A673 (cell line): ENCODE results near the gene MAGEF1. TPM values are rescaled to one million over a fixed set of nuclear protein-coding genes. Genes with fewer than 3 reads are reported as not detected.
A peak's percentile ranks its signal among the peaks of the same experiment; 100 is the strongest.

ENCODE experiments used
- BruUV-seq: library from RNA; stranded (reverse); fragments of 400-500 nt; replicated peaks from 2 replicates; lab custom pipeline; 2021; lab: Mats Ljungman, UMichigan
- CTCF ChIA-PET: fragments of 300-600 bp; sonication (Branson Sonifier 250); formaldehyde crosslinking; loops from one replicate; lab custom pipeline; 2022; ENCODE audit warnings: antibody characterized with exemption; lab: Charles Lee
- POLR2A ChIA-PET: fragments of 300-600 bp; sonication (Branson Sonifier 250); formaldehyde crosslinking; loops from one replicate; lab custom pipeline; 2022; ENCODE audit warnings: antibody characterized with exemption; ENCODE audit not compliant: low non-redundant PET; lab: Charles Lee
- DNase-seq: peaks from one replicate; pipeline ENCODE4 v3.0.0-alpha.2; 2015; ENCODE audit warnings: low spot score
- H3K27ac ChIP-seq: fragments of 200-600 bp; sonication (generic); 2 replicates; pipeline ENCODE4 v1.5.1; 2016; ENCODE audit warnings: mixed run types, low read depth, mild to moderate bottlenecking, mixed read lengths, antibody characterized with exemption, low read length; ENCODE audit not compliant: poor library complexity, severe bottlenecking
- H3K27me3 ChIP-seq: fragments of 200-600 bp; sonication (generic); replicated peaks from 2 replicates; pipeline ENCODE4 v1.6.1; 2017; ENCODE audit warnings: mixed run types, low read depth, mild to moderate bottlenecking, mixed read lengths, antibody characterized with exemption, low read length; ENCODE audit not compliant: insufficient read depth, poor library complexity
- H3K36me3 ChIP-seq: fragments of 200-600 bp; sonication (generic); 2 replicates; pipeline ENCODE4 v1.6.1; 2016; ENCODE audit warnings: mixed run types, mild to moderate bottlenecking, mixed read lengths, antibody characterized with exemption, low read length; ENCODE audit not compliant: insufficient read depth, poor library complexity, severe bottlenecking
- H3K4me1 ChIP-seq: fragments of 200-600 bp; sonication (generic); 2 replicates; pipeline ENCODE4 v1.6.1; 2017; ENCODE audit warnings: mixed run types, mild to moderate bottlenecking, mixed read lengths, antibody characterized with exemption, low read length; ENCODE audit not compliant: insufficient read depth, poor library complexity, severe bottlenecking
- H3K4me3 ChIP-seq: fragments of 200-600 bp; sonication (generic); 2 replicates; pipeline ENCODE4 v1.5.1; 2016; ENCODE audit warnings: low read depth, mixed run types, mild to moderate bottlenecking, mixed read lengths, low read length; ENCODE audit not compliant: poor library complexity, severe bottlenecking
- H3K9me3 ChIP-seq: fragments of 200-600 bp; sonication (generic); 2 replicates; pipeline ENCODE4 v1.6.1; 2016; ENCODE audit warnings: mixed run types, low read depth, mild to moderate bottlenecking, mixed read lengths, antibody characterized with exemption, low read length; ENCODE audit not compliant: poor library complexity, severe bottlenecking
- CTCF ChIP-seq: fragments of 300-800, 200-600 bp; sonication (generic); conservative IDR thresholded peaks from 2 replicates; pipeline ENCODE4 v1.5.1; 2017; ENCODE audit warnings: low read depth, mild to moderate bottlenecking, antibody characterized with exemption, low read length, moderate library complexity, mixed read lengths
- EZH2 ChIP-seq: fragments of 200-600 bp; sonication (generic); IDR thresholded peaks from 2 replicates; pipeline ENCODE4 v1.6.1; 2017; ENCODE audit warnings: borderline replicate concordance, low read depth, mild to moderate bottlenecking, mixed read lengths, antibody characterized with exemption, low read length; ENCODE audit not compliant: poor library complexity, severe bottlenecking
- intact Hi-C: fragments of 100-400 bp; cut with micrococcal nuclease; formaldehyde crosslinking; loops from one replicate; pipeline ENCODE4 v1.10.0; 2022; ENCODE audit not compliant: unreplicated experiment
- total RNA-seq: library from RNA; stranded (reverse); gene quantifications from 2 replicates; pipeline ENCODE4 v1.2.3, GENCODE V29; 2021

Gene MAGEF1
- total RNA-seq, 1 experiment from 2014 or later, result 47.6 TPM

GRCh38 chr3:184727357-184728009, 15.6 kb upstream of the MAGEF1 start:
- no peak overlapping the region for H3K4me3 ChIP-seq
- H3K9me3 ChIP-seq, result no peaks in the 10 kb centered on the region
- H3K27me3 ChIP-seq, result no peaks in the 10 kb centered on the region
- H3K4me1 ChIP-seq, result no peaks in the 10 kb centered on the region
- H3K36me3 ChIP-seq, result no peaks in the 10 kb centered on the region
- ChIA-PET POLR2A (no interaction called here), CTCF (interaction anchor here (0.6 to 1.8 kb wide), 3 partner anchors 84 to 166 kb away, joined by 3 to 5 read pairs (median 4); partner anchors contain the start of genes EPHB3 and VPS8)
- DNase-seq, result peak; percentile 75
- H3K27ac ChIP-seq, result no peak overlapping the region
- intact Hi-C loops, result loop anchor here (1.0 kb wide), 1 partner anchor 166 kb away; the partner anchor contains the start of gene EPHB3
- BruUV-seq, result no TSS peak
- TF ChIP-seq EZH2, result no peak
- TF ChIP-seq CTCF, result peak; percentile 85

- TF ChIP-seq CTCF (no peak), EZH2 (no peak)
- ChIA-PET CTCF (interaction anchor here (0.6 to 1.8 kb wide), 4 partner anchors 10 to 165 kb away, joined by 3 to 5 read pairs (median 4); partner anchors contain the start of genes EPHB3 and VPS8), POLR2A (no interaction called here)
- Histone ChIP-seq H3K27me3 (no peaks in the 10 kb centered on the region), H3K4me3 (no peak overlapping the region), H3K9me3 (no peaks in the 10 kb centered on the region), H3K27ac (no peak overlapping the region), H3K36me3 (no peaks in the 10 kb centered on the region), H3K4me1 (no peaks in the 10 kb centered on the region)
- DNase-seq, result no peak
- intact Hi-C loops, result no loop called here
- BruUV-seq, result no TSS peak
Measured at GRCh38 chr3:184726497-184726896, 14.6 kb upstream of the MAGEF1 start.

DNA sequence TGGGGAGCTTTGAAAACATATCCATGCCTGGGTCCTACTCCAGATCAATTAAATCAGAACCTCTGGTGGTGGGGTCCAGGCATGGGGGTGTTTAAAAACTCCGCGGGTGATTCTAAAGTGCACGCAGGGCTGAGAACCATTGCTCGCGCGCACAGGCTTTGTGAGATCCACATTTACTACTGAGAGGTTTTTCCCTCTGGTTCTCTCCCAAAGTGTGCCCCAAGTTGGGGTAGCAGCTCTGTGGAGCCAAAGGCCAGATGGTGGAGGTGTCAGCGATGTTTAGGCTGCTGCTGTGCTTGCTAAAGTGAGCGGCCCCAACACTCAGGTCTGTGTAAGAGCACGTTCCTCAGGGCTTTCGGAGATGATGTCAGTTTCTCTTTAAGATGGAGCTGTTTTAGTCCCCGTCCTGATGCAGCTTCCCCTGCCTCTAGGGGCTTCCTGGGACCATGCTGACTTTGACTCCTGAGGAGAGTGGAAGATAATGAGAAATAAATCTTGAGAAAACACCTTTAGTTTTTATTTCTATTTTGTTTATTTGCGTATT, 13.4 kb upstream of the MAGEF1 start:
- BruUV-seq, result no TSS peak
- DNase-seq, result no peak
- no peaks in the 10 kb centered on the region for H3K4me1 ChIP-seq
- POLR2A ChIA-PET, result no interaction called here
- intact Hi-C loops, result no loop called here
- TF ChIP-seq EZH2, result no peak
- no peak overlapping the region for H3K27ac ChIP-seq
- no peak overlapping the region for H3K4me3 ChIP-seq
- no peaks in the 10 kb centered on the region for H3K27me3 ChIP-seq
- H3K36me3 ChIP-seq, result no peaks in the 10 kb centered on the region
- H3K9me3 ChIP-seq, result no peaks in the 10 kb centered on the region
- CTCF ChIA-PET, result no interaction called here
